ENCODE results near the gene DPPA3.

DNA sequence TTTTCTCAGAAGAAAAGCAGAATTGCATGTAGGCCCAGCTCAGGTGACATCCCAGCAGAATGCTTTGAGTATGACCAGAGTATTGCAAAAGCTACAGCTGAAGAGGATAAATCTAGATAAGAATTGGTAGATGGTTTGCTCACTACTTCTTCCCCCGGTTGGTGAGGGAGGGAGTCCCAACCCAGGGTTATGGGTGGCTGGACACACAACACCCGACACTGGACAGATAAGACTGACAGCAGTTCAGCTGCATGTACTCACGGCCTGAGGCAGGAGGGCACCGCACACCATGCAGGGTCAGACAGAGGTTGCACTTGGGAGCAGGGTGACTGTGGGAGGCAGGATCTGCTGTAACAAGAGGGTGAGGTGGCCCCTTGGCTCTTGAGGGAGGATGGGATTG, 37.6 kb downstream of the DPPA3 start:
- TF ChIP-seq, protein P1, sequence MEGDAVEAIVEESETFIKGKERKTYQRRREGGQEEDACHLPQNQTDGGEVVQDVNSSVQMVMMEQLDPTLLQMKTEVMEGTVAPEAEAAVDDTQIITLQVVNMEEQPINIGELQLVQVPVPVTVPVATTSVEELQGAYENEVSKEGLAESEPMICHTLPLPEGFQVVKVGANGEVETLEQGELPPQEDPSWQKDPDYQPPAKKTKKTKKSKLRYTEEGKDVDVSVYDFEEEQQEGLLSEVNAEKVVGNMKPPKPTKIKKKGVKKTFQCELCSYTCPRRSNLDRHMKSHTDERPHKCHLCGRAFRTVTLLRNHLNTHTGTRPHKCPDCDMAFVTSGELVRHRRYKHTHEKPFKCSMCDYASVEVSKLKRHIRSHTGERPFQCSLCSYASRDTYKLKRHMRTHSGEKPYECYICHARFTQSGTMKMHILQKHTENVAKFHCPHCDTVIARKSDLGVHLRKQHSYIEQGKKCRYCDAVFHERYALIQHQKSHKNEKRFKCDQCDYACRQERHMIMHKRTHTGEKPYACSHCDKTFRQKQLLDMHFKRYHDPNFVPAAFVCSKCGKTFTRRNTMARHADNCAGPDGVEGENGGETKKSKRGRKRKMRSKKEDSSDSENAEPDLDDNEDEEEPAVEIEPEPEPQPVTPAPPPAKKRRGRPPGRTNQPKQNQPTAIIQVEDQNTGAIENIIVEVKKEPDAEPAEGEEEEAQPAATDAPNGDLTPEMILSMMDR (IDR thresholded peaks at IDR 0.05; ENCODE audit: insufficient read depth, low read depth, low read length) = no peak
- TF ChIP-seq EZH2 (IDR thresholded peaks at IDR 0.05; ENCODE audit: insufficient read depth, low read length) = no peak
